ENCODE measurements around the gene SPRY4.
A peak's percentile ranks its signal among the peaks of the same experiment; 100 is the strongest.
"Not testable (repeated sequence)": the region's sequence is repeated elsewhere in the genome, so short reads cannot be mapped to it uniquely, and the experiment has no call there.

SPRY4 gene

GRCh38 chr5:142333749-142334148, 8.9 kb upstream of the SPRY4 start:
- not testable (repeated sequence) for DNase-seq (ENCODE audit: low spot score)

DNA sequence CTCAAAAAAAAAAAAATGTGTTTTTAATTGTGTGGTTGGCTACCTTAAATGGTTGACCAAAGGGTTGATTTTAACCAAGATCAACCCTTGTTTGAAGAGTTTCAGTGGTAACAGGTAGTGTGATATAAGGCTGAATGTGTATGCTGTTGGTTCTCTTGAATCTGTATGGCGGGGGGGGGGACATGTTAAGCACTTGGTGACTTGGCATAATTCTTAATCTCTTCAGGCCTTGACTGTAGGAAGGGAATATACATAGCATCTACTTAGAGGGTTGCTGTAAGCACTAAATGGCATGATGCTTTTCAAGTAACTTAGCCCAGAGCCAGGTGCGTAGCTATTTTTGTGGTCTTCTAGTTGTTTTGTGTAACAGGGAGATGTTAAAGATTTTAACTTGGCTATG, 5.6 kb upstream of the SPRY4 start:
- DNase-seq (ENCODE audit: low spot score): no peak

DNA sequence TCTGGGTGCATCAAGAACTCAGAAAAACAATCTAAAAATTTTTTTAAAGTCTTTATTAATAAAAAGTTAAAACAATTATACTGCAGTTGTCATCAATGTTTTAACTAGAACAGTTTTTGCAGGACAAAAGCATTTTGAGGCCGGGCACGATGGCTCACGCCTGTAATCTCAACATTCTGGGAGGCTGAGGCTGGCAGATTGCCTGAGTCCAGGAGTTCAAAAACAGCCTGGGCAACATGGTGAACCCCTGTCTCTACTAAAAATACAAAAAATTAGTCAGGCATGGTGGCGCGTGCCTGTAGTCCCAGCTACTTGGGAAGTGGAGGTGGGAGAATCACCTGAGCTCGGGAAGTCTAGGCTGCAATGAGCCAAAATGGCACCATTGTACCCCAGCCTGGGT, 5.2 kb upstream of the SPRY4 start:
- DNase-seq (ENCODE audit: low spot score): no peak

DNA sequence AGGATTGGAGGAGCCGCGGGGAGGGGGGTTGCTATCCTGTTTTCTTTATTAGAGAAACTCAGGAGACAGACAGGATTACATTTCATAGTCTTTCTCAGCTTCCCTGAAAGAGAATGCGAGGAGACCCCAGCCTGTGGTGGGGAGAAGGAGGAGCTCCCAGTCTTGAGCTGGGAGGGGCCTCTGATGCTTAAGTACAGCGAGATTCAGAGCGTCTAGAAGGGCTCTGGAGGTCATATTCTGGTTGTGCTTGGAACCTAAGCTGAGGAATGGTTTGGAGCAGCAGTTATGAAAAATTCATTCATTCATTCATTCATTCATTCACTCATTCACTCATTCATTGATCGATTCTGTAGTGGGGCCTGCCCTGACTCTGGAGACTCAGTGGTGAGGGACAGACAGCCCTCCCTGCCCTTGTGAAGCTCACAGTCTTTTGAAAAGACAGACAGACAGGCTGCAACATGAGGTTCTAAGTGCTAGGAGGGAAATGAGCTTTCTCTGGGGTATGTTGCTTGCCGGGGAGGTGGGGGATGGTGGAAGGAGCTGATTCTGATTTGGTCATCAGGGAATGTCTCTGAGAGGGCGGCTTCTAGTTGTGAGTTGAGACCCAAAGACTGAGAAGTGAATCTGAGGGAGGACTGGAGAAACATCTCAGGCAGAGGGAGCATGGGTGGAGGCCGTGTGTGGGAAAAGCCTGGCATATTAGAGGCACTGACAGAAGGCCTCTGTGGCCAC, 2.5 kb upstream of the SPRY4 start:
- no peak for DNase-seq (ENCODE audit: low spot score)

DNA sequence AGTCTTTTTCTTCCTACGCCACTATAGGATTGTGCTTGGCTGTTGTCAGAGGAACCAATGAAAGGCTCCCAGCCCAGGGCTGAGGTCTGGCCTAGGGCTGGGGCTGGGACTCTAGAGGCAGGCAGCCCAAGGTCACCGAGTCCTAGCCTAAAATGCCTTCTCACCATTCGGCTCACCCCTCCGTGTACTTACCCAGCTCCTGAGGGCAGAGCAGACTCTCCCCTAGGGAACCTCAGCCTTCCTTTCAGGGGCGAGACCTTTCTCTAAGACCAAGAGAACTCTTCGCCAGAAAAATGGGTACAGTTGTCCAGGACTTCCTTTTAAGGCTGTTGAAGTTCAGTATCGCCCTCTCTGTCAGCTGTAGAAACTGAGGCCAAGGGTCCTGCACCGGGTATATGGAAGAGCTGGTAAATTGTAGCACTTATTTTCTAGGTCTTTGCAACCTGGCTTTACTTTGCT, 1.7 kb upstream of the SPRY4 start:
- no peak for DNase-seq (ENCODE audit: low spot score)

DNA sequence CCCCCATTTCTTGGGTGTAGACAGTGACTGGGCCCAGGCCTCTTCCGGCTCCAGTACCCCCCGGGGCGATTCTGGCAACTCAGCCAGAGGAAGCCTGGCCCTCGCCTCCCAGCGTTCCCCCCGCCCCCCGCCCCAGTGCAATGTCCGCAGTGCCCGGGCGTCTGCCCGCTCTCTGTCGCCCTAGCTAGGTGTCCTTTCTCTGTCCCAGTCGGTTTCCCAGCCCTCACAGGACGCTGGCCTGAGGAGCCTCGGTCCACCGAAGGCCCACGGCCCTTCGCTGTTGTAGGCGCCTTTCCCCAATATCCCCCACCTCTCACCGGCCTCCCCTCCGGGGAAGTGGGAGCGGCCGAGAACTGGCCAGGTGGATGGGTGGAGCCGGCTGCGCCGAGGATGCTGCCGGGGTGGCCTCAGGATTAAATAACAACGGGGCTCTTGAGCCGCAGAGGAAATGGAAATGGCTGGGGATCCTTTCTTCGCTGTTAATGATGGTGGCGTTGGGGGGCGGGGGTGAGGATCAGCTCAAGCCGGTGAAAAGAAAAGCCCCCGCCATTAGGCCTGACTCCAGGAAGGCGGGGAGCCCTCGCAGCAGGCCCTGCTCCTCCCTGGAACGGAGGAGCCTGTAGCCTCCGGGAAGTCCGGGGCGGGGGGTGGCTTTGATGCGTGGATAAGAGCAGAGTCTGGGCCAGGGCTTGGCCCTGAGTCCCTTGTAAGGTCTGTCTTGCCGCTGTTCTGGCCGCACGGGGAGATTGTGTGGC, 1.1 kb upstream of the SPRY4 start:
- DNase-seq (ENCODE audit: low spot score): no peak

DNA sequence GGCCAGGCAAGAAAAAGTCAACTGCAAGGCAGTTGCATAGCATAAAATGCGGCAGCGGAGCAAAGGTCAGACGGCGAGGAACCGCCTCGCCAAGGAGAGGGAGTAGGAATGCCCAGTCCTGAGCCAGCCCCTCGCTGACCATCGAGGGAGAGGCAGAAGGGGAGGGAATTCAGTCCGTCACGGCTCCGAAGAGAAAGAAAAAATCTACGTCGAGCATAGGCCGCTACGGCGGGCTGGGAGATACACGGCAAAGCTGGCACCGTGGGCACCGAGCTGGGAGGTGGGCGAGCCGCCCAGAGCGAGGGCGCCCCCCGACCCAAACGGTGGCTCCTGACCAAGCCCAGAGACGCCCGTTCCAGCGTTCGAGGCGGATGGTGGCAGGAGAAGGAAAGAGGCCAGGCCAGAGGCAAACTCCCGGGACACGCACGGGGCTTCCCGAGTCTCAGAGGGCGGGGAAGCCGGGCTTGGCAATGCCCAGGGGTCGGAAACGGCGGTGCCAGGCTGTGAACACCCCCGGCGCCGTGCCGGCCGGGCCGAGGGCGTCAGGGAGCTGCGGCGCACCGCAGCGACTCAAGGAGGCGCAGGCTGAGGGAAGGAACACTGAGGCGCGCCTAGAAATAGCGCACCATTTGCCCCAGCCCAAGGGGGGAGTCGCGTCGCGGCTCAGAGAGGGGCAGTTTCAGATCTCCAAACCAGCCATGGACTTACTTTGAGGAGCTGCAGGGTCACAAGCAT, 518 bp downstream of the SPRY4 start:
- peak; percentile 65 for DNase-seq (ENCODE audit: low spot score)

DNA sequence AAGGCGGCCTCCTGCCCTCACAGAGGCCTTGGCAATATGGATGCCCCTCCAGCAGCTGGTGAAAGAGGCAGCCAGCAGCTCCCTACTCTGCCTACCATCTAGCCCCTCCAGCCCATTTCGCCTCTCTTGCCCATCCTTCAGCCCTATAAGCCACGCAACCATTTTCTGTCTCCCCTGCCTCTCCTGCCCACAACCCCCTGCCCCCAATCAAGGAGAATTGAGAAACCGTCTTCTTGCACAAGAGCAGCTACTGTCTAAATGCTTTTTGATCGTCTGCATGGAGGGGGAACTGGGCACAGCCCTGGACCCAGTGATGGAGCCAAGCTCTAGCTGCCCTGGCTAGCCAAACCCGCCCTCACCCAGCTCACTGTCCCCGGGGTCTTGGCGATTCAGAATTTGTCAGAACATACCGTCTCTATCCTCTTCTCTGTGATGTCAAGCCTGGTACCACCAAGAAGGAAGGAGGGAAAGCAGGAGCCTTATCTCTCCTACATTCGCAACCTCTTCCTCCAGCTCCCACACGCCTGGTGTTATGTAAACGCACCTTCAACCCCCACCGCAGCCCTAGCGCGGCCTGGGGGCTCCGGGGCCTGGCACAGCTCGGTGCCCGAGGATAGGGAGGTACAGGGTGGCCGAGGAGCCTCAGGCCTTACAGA, 1.2 kb downstream of the SPRY4 start:
- DNase-seq (ENCODE audit: low spot score): no peak

DNA sequence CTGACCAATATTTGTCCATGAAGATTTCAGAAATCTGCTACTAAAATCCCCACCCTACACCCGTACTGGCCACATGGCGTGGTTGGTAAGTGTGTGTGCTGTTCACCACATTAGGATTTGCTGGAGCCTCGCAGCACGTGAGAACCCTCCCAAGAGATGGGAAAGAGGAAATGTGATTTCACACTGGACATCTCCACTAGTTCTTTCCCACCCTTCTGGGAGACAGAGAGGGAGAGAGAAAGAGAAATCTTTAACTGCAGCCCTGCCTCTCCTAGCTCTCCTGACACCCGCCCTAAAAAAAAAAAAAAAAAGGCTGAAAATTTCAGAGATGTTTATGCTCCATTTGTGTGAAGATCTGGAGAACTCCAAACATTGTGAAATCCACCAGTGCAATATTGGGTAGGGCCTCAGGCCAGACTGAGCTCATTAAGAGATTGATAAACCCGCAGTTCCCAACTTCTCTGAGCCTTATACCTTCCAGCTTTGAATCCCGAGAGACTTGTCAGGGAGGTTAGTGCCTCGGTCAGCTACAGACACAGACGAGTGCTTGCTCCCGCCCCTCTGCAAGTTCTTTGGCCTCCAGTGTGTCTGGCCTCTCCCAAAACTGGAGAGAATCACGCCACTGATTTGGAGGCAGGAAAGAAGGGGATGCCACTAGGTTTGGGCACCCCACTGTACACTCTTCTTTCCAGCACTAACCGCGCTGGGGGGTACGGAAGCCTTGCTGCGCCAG, 1.9 kb downstream of the SPRY4 start:
- DNase-seq (ENCODE audit: low spot score): no peak

- no peak for DNase-seq (ENCODE audit: low spot score)
Observed at GRCh38 chr5:142322403-142322746, 2.4 kb downstream of the SPRY4 start.

DNA sequence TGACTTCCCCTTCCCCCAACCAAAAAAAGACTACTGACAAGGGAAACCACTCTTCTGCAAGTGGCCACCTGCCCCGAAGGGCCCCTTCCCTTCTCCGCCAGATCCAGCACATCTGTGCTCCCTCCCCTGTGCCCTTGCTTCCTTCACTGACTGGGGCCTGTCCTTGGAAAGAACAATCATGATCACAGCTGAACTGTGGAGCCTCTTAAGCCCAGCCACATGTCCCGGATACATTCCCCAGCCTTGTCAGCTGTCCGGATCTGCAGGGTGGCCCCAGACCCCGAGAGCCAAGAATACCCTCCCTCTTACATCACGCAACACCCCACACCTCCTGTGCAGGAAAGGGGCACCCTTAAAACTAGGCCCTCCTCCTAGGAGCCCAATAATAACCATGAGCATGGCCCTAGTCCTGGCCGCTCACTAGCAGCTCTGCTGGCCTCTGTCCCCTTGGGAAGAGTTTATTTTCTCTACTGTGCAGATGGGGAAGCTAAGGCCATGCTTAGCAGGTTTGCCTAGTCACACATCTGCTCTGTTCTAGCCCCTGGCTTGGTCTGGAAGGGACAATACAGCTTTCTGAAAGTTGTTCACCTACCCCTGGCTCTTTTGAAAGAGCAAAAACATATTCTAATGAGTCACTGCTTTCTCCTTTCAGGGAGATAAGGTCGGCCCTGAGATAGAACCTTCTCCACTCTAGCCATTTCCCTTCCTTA, 3.8 kb downstream of the SPRY4 start:
- DNase-seq (ENCODE audit: low spot score): no peak

DNA sequence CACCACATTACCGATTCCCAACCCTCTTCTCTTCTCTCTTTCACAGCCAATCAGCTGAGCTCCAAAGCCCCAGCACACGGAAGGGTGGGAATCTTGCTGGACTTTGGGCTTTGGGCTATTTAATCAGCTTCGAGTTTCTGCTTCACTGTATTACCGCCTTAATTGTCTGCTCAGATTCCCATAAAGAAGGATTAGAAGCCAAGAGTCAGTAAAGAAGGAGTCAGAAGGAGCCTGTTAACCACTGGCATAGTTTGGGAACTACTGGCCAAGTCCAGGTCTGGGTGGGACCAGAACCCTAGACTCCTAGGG, 4.4 kb downstream of the SPRY4 start:
- DNase-seq (ENCODE audit: low spot score): no peak

- DNase-seq (ENCODE audit: low spot score): no peak
Observed at GRCh38 chr5:142319560-142320429, 5.0 kb downstream of the SPRY4 start.

- DNase-seq (ENCODE audit: low spot score): no peak
Observed at GRCh38 chr5:142319105-142319504, 5.7 kb downstream of the SPRY4 start.

DNA sequence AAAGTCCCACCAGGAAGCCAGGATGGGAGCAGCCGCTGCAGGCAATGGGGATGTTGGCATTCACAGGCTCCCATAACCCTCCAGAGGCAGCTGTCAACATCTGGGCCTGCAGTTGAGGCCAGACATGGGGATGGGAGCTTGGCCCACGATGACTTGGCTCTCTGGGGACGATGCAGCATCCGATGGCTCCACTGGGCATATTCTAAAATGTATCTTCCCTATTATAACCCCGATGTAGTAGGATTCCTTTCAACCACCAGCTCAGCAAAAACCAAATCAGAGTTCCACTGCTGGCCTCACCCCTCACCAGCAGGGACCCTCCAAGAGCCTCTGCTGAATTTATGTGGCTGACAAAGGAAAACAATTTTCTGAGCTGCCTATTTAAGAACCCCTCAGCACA, 7.1 kb downstream of the SPRY4 start:
- DNase-seq (ENCODE audit: low spot score): no peak

DNA sequence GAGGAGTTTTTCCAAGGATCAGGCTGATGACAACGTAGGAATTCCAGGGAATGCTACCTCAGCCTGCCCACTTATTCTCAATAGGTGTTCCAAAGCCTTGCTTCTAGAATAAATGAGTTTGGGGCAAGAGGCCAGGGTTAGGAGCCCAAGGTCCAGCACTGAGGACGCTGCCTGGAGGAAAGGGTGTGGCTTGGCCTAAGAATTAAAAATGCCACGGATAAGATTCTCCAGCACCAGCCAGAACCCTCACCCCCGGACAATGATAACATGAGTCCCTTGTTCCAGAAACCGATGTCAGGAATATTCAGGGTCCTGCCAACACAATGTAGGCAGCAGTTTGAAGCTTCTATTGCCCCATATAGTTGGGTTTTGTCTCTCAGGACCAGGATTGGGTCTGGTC, 7.6 kb downstream of the SPRY4 start:
- no peak for DNase-seq (ENCODE audit: low spot score)

DNA sequence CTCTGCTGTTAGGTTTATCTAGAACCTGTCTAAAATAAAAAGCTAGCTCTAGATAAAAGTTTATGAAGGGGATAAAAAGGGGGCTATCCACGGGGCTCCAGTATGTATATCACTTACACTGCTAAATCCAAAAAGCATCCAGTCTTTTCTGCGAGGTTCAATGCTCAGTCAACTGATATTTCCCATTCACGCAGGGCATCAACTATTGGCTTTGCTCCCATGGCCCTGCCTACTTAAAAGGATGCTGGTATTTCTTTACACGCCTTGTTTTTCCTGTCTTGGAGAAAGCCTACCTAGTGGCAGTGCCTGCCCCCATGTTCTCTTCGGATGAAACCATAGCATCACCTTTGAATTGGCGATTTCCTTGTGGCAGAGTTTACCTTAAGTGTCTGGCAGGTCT, 8.1 kb downstream of the SPRY4 start:
- DNase-seq (ENCODE audit: low spot score): no peak

GRCh38 chr5:142316051-142316450, 8.8 kb downstream of the SPRY4 start:
- no peak for DNase-seq (ENCODE audit: low spot score)

GRCh38 chr5:142315096-142315900, 9.5 kb downstream of the SPRY4 start:
- DNase-seq (ENCODE audit: low spot score): no peak

DNA sequence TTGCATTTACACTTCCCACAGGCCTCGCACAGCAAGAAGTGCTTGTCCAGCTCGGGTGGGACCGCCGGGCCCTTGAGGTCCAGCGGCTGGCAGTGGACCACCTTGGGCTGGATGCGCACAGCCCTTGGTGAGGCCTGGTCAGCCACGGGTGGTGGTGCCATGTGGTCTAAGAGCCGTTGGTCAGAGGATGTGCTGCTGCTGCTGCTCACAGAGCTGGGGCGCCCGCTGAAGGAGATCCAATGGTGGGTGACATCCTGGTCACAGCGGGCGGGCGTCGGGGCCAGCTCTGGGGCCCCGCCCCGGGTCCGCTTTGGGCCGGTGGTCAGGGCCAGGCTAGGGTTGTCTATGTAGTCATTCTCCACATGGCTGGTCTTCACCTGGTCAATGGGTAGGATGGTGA, 10.2 kb downstream of the SPRY4 start:
- DNase-seq (ENCODE audit: low spot score): no peak
